ENCODE measurements around the gene TNC. TPM values are rescaled to one million over a fixed set of nuclear protein-coding genes. Genes with fewer than 3 reads are reported as not detected.

Gene TNC
- polyA plus RNA-seq, 3 donors: 0.02 TPM; not detected in 2

GRCh38 chr9:115098226-115098965 lies 19.6 kb downstream of the TNC start:
- Histone ChIP-seq H3K79me2 (ENCODE audit: insufficient read depth, low read length) (no peaks in the 10 kb centered on the region), H3K27me3 (ENCODE audit: control insufficient read depth in 2 of 2, insufficient read depth in 2 of 2, low read length in 2 of 2) (peaks cover 0 to 3% of the 10 kb centered on the region in 2 donors), H4K20me1 (ENCODE audit: insufficient read depth, low read length) (no peaks in the 10 kb centered on the region), H3K27ac (ENCODE audit: low read depth in 1 of 2, low read length in 2 of 2) (no peak overlapping the region), H3K4me1 (ENCODE audit: control insufficient read depth in 1 of 2, insufficient read depth in 2 of 2, low read length in 2 of 2) (no peaks in the 10 kb centered on the region), H3K4me2 (replicated peaks; ENCODE audit: extremely low read depth, low read length, poor library complexity, severe bottlenecking) (no peak overlapping the region), H3K9me3 (replicated peaks in 1 of 2; ENCODE audit: control insufficient read depth in 1 of 2, insufficient read depth in 1 of 2, low read length in 2 of 2) (no peaks in the 10 kb centered on the region), H3K9ac (ENCODE audit: insufficient read depth, low read length, poor library complexity, severe bottlenecking) (no peak overlapping the region), H2AFZ (ENCODE audit: insufficient read depth, low read depth, low read length, poor library complexity, severe bottlenecking) (no peak overlapping the region), H3K4me3 (replicated peaks in 1 of 3; ENCODE audit: low read depth in 2 of 3, low read length in 3 of 3) (no peak overlapping the region), H3K36me3 (replicated peaks in 1 of 2; ENCODE audit: control insufficient read depth in 1 of 2, insufficient read depth in 2 of 2, low read length in 2 of 2) (no peaks in the 10 kb centered on the region)
- Mint-ChIP-seq H3K4me1 (no peaks in the 10 kb centered on the region), H3K27ac (no peak overlapping the region), H3K4me3 (no peak overlapping the region), H3K9me3 (peaks cover 0 to 4% (median 0%) of the 10 kb centered on the region in 7 donors), H3K27me3 (ENCODE audit: low read depth in 3 of 3) (peaks cover 6 to 9% (median 8%) of the 10 kb centered on the region in 3 donors), H3K36me3 (no peaks in the 10 kb centered on the region)
- TF ChIP-seq, protein P1, sequence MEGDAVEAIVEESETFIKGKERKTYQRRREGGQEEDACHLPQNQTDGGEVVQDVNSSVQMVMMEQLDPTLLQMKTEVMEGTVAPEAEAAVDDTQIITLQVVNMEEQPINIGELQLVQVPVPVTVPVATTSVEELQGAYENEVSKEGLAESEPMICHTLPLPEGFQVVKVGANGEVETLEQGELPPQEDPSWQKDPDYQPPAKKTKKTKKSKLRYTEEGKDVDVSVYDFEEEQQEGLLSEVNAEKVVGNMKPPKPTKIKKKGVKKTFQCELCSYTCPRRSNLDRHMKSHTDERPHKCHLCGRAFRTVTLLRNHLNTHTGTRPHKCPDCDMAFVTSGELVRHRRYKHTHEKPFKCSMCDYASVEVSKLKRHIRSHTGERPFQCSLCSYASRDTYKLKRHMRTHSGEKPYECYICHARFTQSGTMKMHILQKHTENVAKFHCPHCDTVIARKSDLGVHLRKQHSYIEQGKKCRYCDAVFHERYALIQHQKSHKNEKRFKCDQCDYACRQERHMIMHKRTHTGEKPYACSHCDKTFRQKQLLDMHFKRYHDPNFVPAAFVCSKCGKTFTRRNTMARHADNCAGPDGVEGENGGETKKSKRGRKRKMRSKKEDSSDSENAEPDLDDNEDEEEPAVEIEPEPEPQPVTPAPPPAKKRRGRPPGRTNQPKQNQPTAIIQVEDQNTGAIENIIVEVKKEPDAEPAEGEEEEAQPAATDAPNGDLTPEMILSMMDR (IDR thresholded peaks at IDR 0.05): no peak
- no peak for DNase-seq
- intact Hi-C loops (cut with micrococcal nuclease): no loop called here
- WGBS (ENCODE audit: insufficient coverage): 100% methylated on average over 1 of the region's 5 CpGs

- intact Hi-C loops (cut with micrococcal nuclease): no loop called here
- no peak overlapping the region for H3K27ac Mint-ChIP-seq
- DNase-seq: no peak
- Histone ChIP-seq H3K4me2 (replicated peaks; ENCODE audit: extremely low read depth, low read length, poor library complexity, severe bottlenecking) (no peak overlapping the region), H3K4me1 (ENCODE audit: control insufficient read depth in 1 of 2, insufficient read depth in 2 of 2, low read length in 2 of 2) (no peaks in the 10 kb centered on the region), H4K20me1 (ENCODE audit: insufficient read depth, low read length) (no peaks in the 10 kb centered on the region), H3K27ac (ENCODE audit: low read depth in 1 of 2, low read length in 2 of 2) (no peak overlapping the region), H3K4me3 (replicated peaks in 1 of 3; ENCODE audit: low read depth in 2 of 3, low read length in 3 of 3) (no peak overlapping the region), H3K79me2 (ENCODE audit: insufficient read depth, low read length) (no peaks in the 10 kb centered on the region), H3K27me3 (ENCODE audit: control insufficient read depth in 2 of 2, insufficient read depth in 2 of 2, low read length in 2 of 2) (peaks cover 0 to 3% of the 10 kb centered on the region in 2 donors), H3K9me3 (replicated peaks in 1 of 2; ENCODE audit: control insufficient read depth in 1 of 2, insufficient read depth in 1 of 2, low read length in 2 of 2) (no peaks in the 10 kb centered on the region), H2AFZ (ENCODE audit: insufficient read depth, low read depth, low read length, poor library complexity, severe bottlenecking) (no peak overlapping the region), H3K9ac (ENCODE audit: insufficient read depth, low read length, poor library complexity, severe bottlenecking) (no peak overlapping the region), H3K36me3 (replicated peaks in 1 of 2; ENCODE audit: control insufficient read depth in 1 of 2, insufficient read depth in 2 of 2, low read length in 2 of 2) (no peaks in the 10 kb centered on the region)
- TF ChIP-seq, protein P1 (IDR thresholded peaks at IDR 0.05): no peak
- no peaks in the 10 kb centered on the region for H3K36me3 Mint-ChIP-seq
- H3K4me3 Mint-ChIP-seq: no peak overlapping the region
- peaks cover 3 to 11% (median 8%) of the 10 kb centered on the region in 3 donors for H3K27me3 Mint-ChIP-seq (ENCODE audit: low read depth in 3 of 3)
- H3K9me3 Mint-ChIP-seq: peaks cover 0 to 2% (median 2%) of the 10 kb centered on the region in 7 donors
- 100% methylated on average over 2 of the region's 2 CpGs for WGBS (ENCODE audit: insufficient coverage)
- H3K4me1 Mint-ChIP-seq: no peaks in the 10 kb centered on the region
These were observed 24.4 kb downstream of the TNC start for GRCh38 chr9:115093520-115093919.
